GDM1 (cell line): ENCODE measurements around the gene DEUP1.
"Not testable (repeated sequence)": the region's sequence is repeated elsewhere in the genome, so short reads cannot be mapped to it uniquely, and the experiment has no call there.

Experiments
- DNase-seq: peaks from one replicate; lab custom pipeline; 2025; lab: John Stamatoyannopoulos, UW

The DEUP1 gene

DNA sequence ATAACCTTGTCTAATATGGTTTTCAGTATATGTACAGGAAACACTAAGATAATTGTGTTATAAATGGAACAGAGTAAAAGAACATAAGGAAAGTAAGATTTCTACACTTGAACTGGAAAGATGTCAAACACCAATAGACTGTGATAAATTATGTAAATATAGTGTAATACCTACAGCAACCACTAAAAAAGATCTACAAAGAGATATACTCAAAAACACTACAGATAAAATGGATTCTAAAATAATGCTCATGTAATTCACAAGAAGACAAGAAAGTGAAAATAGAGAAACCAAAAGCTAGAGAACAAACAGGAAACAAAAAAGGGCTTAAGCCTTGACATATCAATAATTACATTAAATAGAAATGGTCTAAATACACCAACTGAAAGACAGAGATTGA, 30.9 kb downstream of the DEUP1 start:
- DNase-seq: no peak

DNA sequence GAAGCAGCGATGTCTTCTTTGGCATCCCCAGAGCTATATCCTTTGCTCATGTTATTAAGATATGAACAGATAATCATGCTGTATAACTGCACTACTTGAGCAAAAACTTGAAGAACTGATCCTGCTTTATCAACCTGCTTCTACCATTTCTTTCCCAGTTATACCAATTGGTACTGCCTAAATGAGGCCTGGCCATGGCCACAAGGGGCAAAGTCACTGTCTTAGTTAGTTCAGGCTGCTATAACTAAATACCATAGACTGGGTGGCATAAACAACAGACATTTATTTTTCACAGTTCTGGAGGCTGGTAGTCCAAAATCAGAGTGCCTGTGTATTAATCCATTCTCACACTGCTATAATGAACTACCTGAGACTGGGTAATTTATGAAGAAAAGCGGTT, 37.5 kb downstream of the DEUP1 start:
- DNase-seq: no peak

DNA sequence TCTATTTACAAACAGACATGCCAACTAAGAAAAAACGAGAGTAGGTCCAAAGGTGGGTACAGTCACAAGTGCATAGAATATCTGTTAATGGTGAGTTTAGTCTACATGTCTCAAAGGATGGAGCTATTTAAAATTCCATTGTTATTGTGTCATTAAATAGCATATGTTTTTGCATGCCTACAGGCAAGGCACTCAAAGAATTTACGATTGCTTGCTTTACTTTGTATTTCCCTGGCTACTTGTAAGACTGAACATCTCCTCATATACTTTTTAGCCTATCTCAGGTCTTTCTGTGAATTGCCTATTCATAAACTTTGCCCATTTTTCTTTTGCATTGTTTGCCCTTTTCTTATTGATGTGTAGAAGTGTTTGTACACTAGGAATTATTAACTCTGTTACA, 39.7 kb downstream of the DEUP1 start:
- DNase-seq: no peak

DNA sequence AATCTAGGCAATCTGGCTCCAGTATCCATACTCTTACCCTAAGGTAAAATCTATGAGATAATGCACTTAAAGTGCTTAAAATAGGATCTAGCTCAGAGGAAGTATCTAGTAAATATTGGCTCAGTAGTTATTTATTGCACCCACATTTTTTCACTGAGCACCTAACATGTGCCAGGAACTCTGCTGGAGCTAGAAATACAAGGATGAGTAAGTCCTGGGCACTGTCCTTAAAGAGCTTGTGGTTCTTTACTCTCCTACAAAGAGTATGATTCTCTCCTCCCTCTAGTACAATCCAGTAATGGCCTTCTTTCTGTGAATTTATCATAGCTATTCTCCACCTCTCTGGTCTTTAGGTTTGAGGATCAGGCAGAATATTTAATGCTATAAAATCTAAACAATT, 59.2 kb downstream of the DEUP1 start:
- DNase-seq: no peak

DNA sequence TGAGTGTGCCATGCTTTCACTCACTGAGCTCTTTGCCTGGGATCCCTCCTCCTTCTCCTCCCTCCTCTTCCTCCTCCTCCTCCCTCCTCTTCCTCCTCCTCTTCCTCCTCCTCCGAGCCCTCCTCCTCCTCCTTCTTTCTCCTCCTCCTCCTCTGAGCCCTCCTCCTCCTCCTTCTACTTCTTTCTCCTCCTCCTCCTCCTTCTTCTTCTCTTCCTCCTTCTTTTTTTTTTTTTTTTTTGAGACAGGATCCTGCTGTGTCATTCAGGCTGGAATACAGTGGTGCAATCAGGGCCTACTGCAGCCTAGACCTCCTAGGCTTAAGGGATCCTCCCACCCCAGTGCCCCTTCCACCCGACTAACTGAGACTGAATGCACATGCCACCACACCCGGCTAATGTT, 62.3 kb downstream of the DEUP1 start:
- DNase-seq: no peak

DNA sequence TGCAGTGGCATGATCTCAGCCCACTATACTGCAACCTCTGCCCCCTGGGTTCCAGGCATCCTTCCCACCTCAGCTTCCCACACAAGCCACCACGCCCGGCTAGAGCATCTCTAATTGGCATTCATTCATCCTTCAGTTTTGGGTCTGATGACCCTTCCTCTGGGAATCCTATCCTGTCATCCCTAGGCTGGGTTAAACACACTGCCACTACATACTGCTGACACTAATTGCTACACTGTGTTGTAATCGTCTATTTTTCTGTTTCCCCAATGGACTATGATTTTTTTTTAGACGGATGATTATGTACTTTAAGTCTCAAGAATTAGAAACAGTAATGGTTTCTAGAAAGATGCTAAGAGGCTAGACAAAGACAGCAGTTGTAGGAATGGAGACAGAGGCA, 62.8 kb downstream of the DEUP1 start:
- DNase-seq: no peak

DNA sequence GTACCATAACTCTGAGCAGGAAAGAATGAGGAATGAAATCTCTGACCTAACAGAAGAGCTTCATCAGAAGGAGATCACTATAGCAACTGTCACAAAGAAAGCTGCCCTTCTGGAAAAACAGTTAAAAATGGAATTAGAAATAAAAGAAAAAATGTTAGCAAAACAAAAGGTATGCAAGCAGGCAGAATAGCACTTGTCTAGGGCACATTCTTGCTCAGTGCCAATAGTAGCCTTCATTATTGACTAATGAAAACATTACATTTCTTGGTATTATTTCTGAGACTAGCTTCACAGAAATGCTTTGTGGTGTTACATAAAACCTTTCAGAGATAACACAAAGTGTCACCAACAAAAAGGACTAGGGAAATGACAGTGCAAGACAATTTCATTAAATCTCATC, 63.9 kb downstream of the DEUP1 start:
- no peak for DNase-seq

DNA sequence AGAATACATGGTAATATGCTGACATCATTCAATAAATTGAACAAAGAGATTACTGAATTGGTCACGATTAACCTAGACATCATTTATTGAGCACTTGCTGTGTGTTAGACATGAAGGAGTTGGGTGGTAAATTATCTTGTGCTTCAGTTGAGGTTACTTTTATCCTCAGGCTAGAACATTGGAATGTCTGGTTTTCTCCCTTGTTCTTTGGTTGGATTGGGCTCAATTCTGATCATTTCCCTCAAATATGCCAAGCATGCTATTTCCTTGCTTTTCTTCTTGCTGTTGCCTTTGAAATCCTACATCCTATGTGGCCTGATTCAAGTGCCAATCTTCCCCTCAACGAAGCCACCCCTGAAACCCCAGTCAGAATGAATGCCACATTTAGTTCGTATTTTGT, 65.8 kb downstream of the DEUP1 start:
- DNase-seq: no peak

DNA sequence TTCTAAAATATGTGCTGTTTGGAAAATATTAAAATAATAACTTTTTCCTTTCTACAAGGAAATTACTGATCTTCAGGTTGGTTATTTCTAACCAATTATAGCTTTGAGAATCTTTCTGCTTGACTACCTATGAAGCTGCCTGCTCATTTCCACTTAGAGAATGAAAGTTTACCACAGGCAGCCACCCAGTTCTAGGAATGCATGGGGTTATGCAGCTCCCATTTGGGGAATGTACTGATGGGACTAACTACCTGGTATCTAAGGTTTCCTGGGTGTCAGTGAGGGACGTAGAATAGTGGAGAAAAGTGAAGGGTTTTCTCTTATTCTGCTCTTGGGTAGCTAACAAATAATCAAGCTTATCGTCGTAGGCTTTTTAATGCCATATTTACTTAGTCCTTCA, 73.4 kb downstream of the DEUP1 start:
- no peak for DNase-seq

DNA sequence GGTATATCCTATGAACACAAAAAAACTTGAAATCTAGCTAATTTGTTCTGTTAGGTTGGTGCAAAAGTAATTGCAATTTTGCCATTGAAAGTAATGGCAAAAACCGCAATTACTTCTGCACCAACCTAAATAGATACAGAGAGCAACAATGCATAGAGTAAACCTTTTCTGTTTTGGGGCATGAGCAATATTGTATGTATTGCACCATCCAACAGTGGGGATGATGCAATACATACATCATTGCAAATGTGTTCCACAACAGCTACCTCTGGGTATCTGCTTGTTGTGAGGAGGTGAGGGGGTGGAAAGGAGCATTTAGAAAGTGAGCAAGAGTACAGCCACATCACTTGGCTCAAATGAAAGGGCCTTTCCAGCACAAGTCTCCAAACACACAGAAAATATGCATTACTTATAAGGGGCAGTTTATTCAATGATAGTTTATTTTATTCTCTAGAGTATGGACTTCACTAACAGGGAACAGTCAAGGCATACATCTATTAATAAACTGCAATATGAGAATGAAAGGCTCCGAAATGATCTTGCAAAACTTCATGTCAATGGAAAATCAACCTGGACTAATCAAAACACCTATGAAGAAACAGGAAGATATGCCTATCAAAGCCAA, 77.3 kb downstream of the DEUP1 start:
- DNase-seq: no peak

DNA sequence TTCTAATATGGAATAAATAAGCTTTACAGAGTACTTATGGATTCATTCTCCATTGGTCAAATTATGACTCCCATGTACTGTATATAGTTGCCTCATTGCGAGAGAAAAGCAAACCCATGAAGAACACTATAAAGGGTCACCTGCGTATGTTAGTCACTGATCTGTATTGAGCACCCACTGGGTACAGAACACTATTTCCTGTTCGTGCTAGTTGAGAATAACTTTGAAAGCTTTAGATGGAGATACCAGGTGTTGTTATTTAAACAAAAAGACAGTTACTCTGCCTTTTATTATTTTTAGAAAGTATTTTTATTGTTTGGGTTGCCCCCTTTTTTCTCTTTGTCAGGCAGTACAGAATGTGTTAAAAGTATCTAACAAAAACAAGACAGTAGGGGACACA, 79.9 kb downstream of the DEUP1 start:
- DNase-seq: no peak

DNA sequence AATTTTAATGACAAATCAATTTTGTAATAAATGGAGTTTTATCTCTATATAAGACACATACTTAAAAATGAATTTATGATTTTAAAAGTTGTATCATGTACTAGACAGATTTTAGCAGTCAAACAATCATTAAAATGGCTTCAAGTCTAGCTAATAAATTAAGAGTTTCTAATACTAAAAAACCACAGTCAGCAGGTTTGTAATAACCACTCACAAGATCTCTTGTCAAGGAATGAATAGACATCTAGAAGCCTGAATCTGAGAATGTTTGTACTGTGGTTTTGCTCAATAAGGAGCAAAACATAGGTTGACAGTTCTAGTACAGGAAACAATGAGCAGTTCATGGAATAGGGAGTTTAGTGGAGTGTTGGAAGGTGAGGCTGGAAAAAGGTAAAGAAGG, 81.2 kb downstream of the DEUP1 start:
- no peak for DNase-seq

DNA sequence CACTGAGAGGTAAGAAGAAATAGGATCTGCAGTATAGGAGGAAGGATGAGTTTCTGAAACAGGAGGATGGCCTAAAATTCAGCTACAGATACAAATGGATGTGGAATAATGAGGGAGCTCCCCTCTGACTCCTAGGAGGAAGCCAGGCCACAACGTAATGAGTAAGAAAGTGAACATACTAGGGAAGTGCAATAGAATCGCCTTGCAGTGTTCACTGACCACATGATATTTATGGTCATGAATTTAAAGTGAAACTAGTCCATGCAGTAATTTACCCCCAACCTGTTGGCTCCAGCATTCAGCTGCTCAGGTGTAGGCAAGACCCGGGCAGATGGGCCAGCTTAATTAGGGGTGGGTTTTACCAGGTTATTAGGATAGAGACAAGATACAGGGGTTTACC, 101.7 kb downstream of the DEUP1 start:
- no peak for DNase-seq

DNA sequence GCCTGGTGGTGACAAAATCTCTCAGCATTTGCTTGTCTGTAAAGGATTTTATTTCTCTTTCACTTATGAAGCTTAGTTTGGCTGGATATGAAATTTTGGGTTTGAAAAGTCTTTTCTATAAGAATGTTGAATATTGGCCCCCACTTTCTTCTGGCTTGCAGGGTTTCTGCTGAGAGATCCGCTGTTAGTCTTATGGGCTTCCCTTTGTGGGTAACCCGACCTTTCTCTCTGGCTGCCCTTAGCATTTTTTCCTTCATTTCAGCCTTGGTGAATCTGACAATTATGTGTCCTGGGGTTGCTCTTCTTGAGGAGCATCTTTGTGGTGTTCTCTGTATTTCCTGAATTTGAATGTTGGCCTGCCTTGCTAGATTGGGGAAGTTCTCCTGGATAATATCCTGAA, 112.7 kb downstream of the DEUP1 start:
- DNase-seq: not testable (repeated sequence)

DNA sequence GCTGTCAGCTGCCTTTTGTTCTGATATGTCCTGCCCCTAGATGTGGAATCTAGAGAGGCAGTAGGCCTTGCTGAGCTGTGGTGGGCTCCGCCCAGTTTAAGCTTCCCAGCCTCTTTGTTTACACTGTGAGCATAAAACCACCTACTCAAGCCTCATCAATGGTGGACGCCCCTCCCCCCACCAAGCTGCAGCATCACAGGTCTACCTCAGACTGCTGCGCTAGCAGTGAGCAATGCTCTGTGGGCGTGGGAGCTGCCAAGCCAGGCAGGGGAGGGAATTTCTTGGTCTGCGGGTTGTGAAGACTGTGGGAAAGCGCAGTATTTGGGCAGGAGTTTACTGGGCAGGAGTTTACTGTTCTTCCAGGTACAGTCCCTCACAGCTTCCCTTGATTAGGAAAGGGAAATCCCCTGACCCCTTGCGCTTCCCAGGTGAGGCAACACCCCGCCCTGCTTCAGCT, 114.1 kb downstream of the DEUP1 start:
- DNase-seq: no peak

DNA sequence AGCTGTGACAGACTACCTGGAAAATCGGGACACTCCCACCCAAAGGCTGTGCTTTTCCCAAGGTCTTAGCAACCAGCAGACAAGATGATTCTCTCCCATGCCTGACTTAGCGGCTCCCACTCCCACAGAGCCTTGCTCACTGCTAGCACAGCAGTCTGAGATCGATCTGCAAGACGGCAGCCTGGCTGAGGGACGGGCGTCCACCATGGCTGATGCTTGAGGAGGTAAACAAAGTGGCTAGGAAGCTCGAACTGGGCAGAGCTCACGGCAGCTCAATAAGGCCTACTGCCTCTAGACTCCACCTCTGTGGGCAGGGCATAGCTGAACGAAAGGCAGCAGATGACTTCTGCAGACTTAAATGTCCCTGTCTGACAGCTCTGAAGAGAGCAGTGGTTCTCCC, 127.7 kb downstream of the DEUP1 start:
- DNase-seq: no peak

DNA sequence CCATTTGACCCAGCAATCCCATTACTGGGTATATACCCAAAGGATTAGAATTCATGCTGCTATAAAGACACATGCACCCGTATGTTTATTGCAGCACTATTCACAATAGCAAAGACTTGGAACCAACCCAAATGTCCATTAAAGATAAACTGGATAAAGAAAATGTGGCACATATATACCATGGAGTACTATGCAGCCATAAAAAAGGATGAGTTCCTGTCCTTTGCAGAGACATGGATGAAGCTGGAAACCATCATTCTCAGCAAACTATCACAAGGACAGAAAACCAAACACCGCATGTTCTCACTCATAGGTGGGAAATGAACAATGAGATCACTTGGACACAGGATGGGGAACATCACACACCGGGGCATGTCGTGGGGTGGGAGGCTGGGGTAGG, 133.1 kb downstream of the DEUP1 start:
- not testable (repeated sequence) for DNase-seq

DNA sequence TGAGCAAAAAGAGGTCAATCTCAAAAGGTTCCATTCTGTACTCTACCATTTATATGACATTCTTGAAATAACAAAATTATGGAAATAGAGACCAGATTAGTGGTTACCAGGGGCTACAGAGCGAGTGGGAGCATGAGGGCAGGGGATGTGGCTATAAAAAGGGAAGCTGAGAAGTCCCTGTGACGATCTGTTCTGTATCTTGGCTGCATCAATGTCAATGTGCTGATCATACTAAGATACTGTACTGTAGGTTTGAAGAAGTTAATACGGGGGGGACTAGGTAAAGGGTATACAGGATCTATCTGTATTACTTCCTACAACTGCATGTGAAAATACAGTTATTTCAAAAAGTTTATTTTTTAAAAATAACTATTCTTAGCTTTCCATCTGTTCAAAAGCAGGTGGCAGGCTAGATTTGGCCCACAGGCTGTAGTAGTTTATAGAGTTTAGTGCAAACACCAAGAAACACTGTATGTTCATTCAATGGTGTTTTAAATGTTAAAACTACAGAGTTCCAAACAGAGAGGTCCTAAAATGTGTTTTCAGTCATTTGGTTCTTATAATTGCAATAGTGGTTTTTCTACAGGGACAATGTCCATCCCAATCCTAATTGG, 134.5 kb downstream of the DEUP1 start:
- no peak for DNase-seq

DNA sequence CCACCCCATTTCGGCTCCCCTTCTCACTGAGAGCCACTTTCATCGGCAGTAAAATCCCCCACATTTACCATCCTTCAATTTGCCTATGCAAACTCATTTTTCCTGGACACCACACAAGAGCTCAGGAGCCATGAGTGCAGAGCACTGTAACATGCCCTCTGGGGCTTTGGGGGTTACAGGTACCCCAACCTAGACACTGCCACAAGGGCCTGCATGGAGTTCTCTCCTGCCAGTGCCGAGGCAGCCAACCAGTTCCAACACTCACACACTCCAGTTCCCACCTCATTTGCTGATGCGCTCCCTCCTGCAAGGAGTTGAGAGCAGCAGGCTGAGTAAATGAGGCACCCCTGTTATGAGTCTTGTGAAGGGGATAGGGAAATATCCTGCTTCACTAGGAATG, 136.5 kb downstream of the DEUP1 start:
- no peak for DNase-seq

DNA sequence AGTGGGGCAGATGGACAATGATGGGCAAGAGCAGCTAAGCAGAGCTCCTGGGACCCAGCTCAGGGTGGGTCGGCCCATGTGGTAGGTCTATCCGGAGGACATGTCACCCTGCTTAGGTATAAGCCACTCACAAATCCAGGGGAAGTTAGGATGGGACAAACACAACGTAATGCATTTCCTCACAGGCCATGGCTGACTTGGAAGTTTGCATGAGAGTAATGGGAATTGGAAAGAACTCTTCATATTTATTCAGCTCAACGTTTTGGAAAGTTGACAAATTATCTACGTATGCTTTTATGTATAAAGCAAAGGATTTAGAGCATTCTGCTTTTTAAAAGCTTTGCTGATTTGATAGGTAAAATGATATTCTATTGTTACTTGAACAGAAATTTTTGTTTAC, 137.7 kb downstream of the DEUP1 start:
- no peak for DNase-seq

DNA sequence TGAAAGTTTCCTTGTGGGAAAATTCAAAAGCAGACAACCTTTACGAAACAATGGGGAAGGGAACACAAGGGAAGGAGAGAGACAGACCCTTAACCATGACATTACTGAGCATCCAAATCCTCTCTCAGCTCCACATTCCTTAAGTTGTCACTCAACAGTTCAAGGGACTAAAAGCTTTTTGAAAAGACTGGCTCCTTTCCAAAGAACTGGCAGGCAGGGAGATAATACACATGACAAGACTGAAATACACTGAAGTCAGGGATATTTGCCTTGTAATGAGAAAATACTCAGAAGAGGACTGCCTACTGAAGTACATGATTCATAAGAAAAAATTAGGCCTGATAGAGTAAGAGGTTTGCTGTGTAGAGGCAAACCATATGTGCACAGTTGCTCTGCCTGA, 143.6 kb downstream of the DEUP1 start:
- DNase-seq: no peak

DNA sequence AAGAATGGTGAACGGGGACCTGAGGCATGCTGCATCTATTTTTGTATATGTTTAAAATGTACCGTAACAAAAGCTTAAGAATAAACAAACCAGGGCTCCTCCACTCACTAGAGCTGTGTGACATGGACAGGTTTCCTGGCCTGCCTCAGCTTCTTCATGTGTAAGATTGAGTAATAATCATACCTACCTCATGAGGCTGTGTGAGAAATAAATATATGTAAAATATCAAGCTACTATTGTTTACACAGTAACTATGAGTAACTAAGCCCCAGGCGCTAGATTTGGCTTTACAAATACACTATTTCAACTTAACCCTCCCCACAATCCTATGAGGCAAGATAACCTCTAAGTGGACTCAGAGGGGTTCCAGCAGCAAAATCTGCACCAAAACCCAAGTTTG, 146.3 kb downstream of the DEUP1 start:
- no peak for DNase-seq

DNA sequence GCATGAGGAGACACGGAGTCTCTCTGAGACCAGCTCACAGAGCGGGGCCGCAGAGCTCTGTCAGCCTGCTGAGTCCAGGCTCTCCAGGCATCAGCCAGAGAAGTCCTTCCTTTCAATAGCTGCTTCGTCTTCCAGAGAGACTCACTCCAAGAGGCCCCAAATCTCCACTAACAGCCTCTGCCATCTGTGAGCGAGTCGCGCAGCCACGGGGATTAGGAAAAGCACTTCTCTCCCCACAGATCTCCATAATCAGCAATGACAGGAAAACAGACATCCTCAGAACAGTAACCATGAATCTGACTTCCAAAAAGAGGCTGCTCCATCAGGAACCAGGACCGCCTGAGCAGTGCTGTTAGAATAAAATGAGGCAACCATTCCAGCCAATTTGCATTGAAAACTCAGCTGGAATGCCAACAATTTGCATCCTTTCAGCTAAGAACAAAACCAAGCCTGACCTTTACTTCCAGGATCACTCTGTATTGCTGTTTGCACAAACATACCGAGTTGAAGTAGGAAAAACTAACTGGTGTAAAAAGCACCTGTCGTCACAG, 147.2 kb downstream of the DEUP1 start:
- no peak for DNase-seq

DNA sequence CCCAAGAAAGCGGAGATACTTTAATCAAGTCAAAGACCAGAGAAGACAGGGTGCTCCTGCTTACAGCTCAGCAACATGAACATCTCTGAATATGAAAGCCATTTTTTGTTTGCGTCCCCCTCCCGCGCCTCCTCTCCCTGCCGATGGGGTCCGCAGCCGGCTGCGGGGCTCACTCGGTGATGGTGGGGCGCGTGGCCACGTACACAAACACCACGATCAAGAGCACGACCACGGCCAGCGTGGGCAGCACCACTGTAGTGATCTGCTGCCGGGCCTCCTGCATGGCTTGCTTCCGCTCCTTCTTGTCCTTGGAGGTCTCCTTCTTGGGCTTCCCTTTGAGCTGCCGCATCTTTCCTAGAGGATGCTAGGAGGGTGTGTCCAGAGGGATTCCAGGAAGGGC, 148.3 kb downstream of the DEUP1 start:
- no peak for DNase-seq
